Neural cell (in vitro differentiated cells): ENCODE data around the gene ZC3H4. TPM values are rescaled to one million over a fixed set of nuclear protein-coding genes. Genes with fewer than 3 reads are reported as not detected.

ENCODE experiments used
- H2AFZ ChIP-seq: fragments of 200-600, 300-800 bp; sonication (generic), shearing (Covaris generic); 2 replicates; pipeline ENCODE4 v1.6.0; 2014; ENCODE audit warnings: low read depth, mild to moderate bottlenecking, antibody characterized with exemption, low read length, moderate library complexity
- H3F3A ChIP-seq: fragments of 200-600 bp; shearing (Covaris generic); 2 replicates; pipeline ENCODE4 v1.6.1; 2016; ENCODE audit warnings: mild to moderate bottlenecking, moderate library complexity, mixed read lengths, antibody characterized with exemption, low read length; ENCODE audit not compliant: insufficient read depth, poor library complexity, severe bottlenecking
- H3K27ac ChIP-seq: fragments of 200-600, 300-800 bp; sonication (generic), shearing (Covaris generic); 2 replicates; pipeline ENCODE4 v1.5.1; 2014; ENCODE audit warnings: mild to moderate bottlenecking, low read length, moderate library complexity
- H3K27me3 ChIP-seq: fragments of 300-800, 200-600 bp; sonication (generic), shearing (Covaris generic); 2 replicates; pipeline ENCODE4 v1.6.0; 2014; ENCODE audit warnings: mild to moderate bottlenecking, low read depth, low read length, moderate library complexity; ENCODE audit not compliant: insufficient read depth
- H3K36me3 ChIP-seq: fragments of 300-800, 200-600 bp; sonication (generic), shearing (Covaris generic); 2 replicates; pipeline ENCODE4 v1.5.1; 2014; ENCODE audit warnings: mild to moderate bottlenecking, antibody characterized with exemption, low read length, moderate library complexity; ENCODE audit not compliant: insufficient read depth
- H3K4me2 ChIP-seq: fragments of 300-800, 200-600 bp; sonication (generic), shearing (Covaris generic); 2 replicates; pipeline ENCODE4 v1.6.0; 2014; ENCODE audit warnings: mild to moderate bottlenecking, low read length
- H3K4me3 ChIP-seq: fragments of 300-800, 200-600 bp; sonication (generic), shearing (Covaris generic); 2 replicates; pipeline ENCODE4 v1.5.1; 2014; ENCODE audit warnings: mild to moderate bottlenecking, low read length, moderate library complexity
- H3K79me2 ChIP-seq: fragments of 200-600 bp; shearing (Covaris generic); replicated peaks from 2 replicates; pipeline ENCODE4 v1.6.0; 2014; ENCODE audit warnings: mild to moderate bottlenecking, low read length, moderate library complexity; ENCODE audit not compliant: insufficient read depth
- H3K9ac ChIP-seq: fragments of 300-800, 200-600 bp; sonication (generic), shearing (Covaris generic); 2 replicates; pipeline ENCODE4 v1.6.1; 2016; ENCODE audit warnings: mild to moderate bottlenecking, low read length, mixed read lengths
- H3K9me2 ChIP-seq: fragments of 200-600 bp; shearing (Covaris generic); 2 replicates; pipeline ENCODE4 v1.6.1; 2016; ENCODE audit warnings: mild to moderate bottlenecking, low read length, mixed read lengths; ENCODE audit not compliant: insufficient read depth
- H3K9me3 ChIP-seq: fragments of 200-600, 300-800 bp; sonication (generic), shearing (Covaris generic); 2 replicates; pipeline ENCODE4 v1.6.1; 2016; ENCODE audit warnings: mild to moderate bottlenecking, mixed run types, low read length, moderate library complexity, mixed read lengths
- H4K20me1 ChIP-seq: fragments of 200-600 bp; shearing (Covaris generic); 2 replicates; pipeline ENCODE4 v1.6.1; 2016; ENCODE audit warnings: mild to moderate bottlenecking, mixed run types; ENCODE audit not compliant: insufficient read depth
- EP300 ChIP-seq: fragments of 450-650 bp; conservative IDR thresholded peaks from 2 replicates; pipeline ENCODE4 v1.6.1; 2014; ENCODE audit warnings: antibody characterized with exemption, mild to moderate bottlenecking, moderate library complexity; ENCODE audit not compliant: poor library complexity, severe bottlenecking
- EZH2 ChIP-seq: fragments of 200-600, 300-800 bp; shearing (Covaris generic), sonication (generic); IDR thresholded peaks from 2 replicates; pipeline ENCODE4 v1.6.1; 2014; ENCODE audit warnings: antibody characterized with exemption, low read length, borderline replicate concordance, mild to moderate bottlenecking; ENCODE audit not compliant: insufficient read depth, poor library complexity, severe bottlenecking
- MXI1 ChIP-seq: fragments of 450-650 bp; conservative IDR thresholded peaks from 2 replicates; pipeline ENCODE4 v1.6.1; 2014; ENCODE audit warnings: antibody characterized with exemption, mild to moderate bottlenecking; ENCODE audit not compliant: poor library complexity, severe bottlenecking
- POLR2AphosphoS5 ChIP-seq: IDR thresholded peaks from 2 replicates; pipeline ENCODE4 v1.6.1; 2012
- RAD21 ChIP-seq: fragments of 450-650 bp; conservative IDR thresholded peaks from 2 replicates; pipeline ENCODE4 v1.6.1; 2014; ENCODE audit warnings: antibody characterized with exemption, mild to moderate bottlenecking, moderate library complexity
- SMC3 ChIP-seq: fragments of 450-650 bp; conservative IDR thresholded peaks from 2 replicates; pipeline ENCODE4 v1.6.1; 2014; ENCODE audit warnings: antibody characterized with exemption, mild to moderate bottlenecking, moderate library complexity; ENCODE audit not compliant: poor library complexity
- TAF1 ChIP-seq: IDR thresholded peaks from 2 replicates; pipeline ENCODE4 v1.6.1; 2012; ENCODE audit warnings: low read depth
- polyA plus RNA-seq: library from polyadenylated mRNA; depleted of rRNA; stranded (reverse); fragments of >200 nt; gene quantifications from 2 replicates; pipeline ENCODE4 v1.2.3, GENCODE V29; 2014
- TF ChIP-seq, protein P1 (sequence below): IDR thresholded peaks from 2 replicates; pipeline ENCODE4 v1.6.1; 2012; ENCODE audit warnings: borderline replicate concordance
- TF ChIP-seq, protein P2 (sequence below): fragments of 450-650 bp; IDR thresholded peaks from 2 replicates; pipeline ENCODE4 v1.5.1; 2014; ENCODE audit warnings: antibody characterized with exemption, mild to moderate bottlenecking, moderate library complexity; ENCODE audit not compliant: poor library complexity, severe bottlenecking

ZC3H4 gene
- polyA plus RNA-seq, 1 donor from 2014 or later, result 5.1 TPM

DNA sequence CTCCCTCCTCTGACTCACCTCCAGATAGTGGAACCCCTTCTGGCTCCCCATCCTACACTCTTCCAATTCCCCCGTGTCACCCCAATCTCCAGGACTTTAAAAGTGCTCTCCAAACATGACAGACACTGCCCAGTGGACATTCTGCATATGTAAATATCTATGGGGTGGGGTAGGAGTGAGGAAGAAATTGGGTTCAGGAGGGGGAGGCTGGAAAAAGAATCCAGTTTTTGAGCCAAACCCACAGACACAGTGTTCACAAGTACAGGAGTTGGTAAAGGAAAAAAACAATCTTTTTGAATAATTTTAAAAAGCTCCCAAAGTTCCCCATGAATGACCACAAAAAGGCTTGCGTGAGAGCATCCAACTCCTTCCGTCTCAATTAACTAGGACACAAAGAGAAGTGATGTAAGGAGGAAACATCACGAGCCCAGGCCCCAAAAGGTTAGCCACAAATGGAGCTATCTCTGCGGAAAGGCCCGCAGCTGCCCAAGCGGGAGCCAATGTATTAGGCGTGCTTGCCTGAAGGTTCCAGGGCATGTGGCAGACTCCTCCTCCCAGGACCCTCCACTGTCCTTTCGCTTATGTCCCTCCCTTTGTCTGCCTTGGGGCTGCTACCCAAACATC lies 18.0 kb downstream of the ZC3H4 start:
- Histone ChIP-seq H4K20me1 (no peaks in the 10 kb centered on the region), H3K36me3 (no peaks in the 10 kb centered on the region), H3K79me2 (peaks cover 39% of the 10 kb centered on the region), H3K27ac (no peak overlapping the region), H3K4me2 (no peak overlapping the region), H3K4me3 (no peak overlapping the region), H3K9ac (no peak overlapping the region), H2AFZ (no peak overlapping the region), H3F3A (no peaks in the 10 kb centered on the region), H3K27me3 (no peaks in the 10 kb centered on the region), H3K9me3 (no peaks in the 10 kb centered on the region), H3K9me2 (no peaks in the 10 kb centered on the region)
- TF ChIP-seq EP300 (no peak), RAD21 (no peak), TAF1 (no peak), POLR2AphosphoS5 (no peak), SMC3 (no peak), MXI1 (no peak), EZH2 (no peak)
- TF ChIP-seq, protein P1, sequence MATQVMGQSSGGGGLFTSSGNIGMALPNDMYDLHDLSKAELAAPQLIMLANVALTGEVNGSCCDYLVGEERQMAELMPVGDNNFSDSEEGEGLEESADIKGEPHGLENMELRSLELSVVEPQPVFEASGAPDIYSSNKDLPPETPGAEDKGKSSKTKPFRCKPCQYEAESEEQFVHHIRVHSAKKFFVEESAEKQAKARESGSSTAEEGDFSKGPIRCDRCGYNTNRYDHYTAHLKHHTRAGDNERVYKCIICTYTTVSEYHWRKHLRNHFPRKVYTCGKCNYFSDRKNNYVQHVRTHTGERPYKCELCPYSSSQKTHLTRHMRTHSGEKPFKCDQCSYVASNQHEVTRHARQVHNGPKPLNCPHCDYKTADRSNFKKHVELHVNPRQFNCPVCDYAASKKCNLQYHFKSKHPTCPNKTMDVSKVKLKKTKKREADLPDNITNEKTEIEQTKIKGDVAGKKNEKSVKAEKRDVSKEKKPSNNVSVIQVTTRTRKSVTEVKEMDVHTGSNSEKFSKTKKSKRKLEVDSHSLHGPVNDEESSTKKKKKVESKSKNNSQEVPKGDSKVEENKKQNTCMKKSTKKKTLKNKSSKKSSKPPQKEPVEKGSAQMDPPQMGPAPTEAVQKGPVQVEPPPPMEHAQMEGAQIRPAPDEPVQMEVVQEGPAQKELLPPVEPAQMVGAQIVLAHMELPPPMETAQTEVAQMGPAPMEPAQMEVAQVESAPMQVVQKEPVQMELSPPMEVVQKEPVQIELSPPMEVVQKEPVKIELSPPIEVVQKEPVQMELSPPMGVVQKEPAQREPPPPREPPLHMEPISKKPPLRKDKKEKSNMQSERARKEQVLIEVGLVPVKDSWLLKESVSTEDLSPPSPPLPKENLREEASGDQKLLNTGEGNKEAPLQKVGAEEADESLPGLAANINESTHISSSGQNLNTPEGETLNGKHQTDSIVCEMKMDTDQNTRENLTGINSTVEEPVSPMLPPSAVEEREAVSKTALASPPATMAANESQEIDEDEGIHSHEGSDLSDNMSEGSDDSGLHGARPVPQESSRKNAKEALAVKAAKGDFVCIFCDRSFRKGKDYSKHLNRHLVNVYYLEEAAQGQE, result no peak
- TF ChIP-seq, protein P2, sequence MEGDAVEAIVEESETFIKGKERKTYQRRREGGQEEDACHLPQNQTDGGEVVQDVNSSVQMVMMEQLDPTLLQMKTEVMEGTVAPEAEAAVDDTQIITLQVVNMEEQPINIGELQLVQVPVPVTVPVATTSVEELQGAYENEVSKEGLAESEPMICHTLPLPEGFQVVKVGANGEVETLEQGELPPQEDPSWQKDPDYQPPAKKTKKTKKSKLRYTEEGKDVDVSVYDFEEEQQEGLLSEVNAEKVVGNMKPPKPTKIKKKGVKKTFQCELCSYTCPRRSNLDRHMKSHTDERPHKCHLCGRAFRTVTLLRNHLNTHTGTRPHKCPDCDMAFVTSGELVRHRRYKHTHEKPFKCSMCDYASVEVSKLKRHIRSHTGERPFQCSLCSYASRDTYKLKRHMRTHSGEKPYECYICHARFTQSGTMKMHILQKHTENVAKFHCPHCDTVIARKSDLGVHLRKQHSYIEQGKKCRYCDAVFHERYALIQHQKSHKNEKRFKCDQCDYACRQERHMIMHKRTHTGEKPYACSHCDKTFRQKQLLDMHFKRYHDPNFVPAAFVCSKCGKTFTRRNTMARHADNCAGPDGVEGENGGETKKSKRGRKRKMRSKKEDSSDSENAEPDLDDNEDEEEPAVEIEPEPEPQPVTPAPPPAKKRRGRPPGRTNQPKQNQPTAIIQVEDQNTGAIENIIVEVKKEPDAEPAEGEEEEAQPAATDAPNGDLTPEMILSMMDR, result no peak

DNA sequence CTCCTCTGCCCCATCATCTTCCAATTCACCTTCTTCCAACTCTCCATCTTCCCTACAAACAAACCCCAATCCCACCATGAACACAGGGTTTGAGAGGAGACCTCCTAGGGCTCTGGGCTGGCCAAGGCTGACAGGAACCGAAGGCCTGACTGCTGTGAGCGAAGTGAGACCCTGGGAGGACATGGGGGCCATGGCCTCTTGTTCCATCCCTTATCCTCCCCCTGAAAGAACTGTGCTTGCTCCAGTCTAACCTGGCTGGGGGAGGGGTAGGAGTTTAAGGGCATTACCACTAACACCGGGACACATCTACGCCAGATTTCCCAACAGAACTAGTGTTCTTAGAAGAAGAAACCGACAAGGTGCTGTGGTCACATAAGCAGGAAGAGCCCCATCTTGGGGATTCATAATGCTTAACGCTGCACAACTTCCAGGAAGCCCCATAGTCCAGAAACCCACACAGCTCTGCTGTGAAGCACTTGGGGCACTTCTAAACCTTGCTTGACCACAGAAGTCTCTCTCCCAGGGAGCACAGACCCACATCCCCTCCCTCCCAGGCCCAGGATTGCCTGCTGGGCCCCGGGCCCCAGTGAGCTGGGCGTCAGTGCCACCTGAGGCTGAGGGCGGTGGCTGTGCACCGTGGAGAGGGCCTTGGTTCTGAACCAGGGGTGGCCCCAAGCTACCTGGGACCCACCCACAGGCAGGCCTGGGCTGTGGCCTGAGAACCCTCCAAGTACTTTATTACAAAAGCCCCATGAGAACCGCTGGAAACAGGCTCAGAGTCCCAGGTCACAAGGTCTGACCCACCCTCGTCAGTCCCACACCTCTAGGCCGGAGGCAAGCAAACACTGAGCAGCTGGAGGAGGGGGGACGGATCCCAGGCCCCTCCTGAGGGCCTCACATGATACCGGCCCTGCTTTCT lies 18.8 kb downstream of the ZC3H4 start:
- Histone ChIP-seq H3K36me3 (no peaks in the 10 kb centered on the region), H3K9me2 (no peaks in the 10 kb centered on the region), H3K27ac (no peak overlapping the region), H3K4me3 (no peak overlapping the region), H3K4me2 (no peak overlapping the region), H3K9me3 (no peaks in the 10 kb centered on the region), H3F3A (no peaks in the 10 kb centered on the region), H2AFZ (no peak overlapping the region), H3K9ac (no peak overlapping the region), H3K27me3 (no peaks in the 10 kb centered on the region), H4K20me1 (no peaks in the 10 kb centered on the region), H3K79me2 (peaks cover 31% of the 10 kb centered on the region)
- TF ChIP-seq EP300 (no peak), SMC3 (no peak), MXI1 (no peak), RAD21 (no peak), EZH2 (no peak), TAF1 (no peak)
- TF ChIP-seq, protein P2, result no peak
- TF ChIP-seq, protein P1, result no peak
